Measurements from ENCODE around the gene NUDCD2.

Gene NUDCD2

DNA sequence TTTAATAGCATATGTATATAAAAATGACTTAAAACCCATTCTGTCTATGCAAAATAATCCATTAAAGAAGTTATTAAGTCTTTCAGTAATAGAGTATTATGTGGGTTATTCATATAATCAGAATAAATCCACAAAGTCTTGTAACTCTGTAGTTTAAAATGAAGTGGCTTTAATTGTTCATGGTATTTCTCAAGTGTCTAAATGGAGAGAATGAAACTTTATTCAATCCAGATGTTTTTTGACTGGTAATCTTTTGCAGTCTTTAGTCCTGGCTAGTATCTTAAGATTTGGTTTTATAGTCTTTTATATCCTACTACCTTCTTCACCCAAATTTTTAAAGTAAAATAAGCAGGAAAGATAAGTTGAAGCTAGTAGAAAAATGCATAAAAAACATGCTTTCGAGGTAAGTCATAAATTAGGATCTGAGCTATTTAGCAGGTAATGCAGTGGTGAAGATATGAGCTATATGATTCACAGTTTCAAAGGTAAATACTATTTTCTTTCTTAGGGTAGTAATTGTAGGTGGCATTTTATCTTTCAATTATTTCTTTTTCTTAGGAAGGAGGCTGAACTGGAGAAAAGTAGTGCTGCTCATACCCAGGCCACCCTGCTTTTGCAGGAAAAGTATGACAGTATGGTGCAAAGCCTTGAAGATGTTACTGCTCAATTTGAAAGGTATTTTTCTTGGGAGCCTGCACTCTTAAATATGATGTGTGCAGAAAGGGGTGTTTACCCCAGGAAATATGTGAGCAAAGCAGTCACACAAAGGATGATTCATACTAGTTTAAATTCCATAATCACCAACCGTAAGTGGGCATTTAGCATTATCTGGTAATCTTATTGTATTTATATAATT lies 18.5 kb upstream of the NUDCD2 start:
- no peak overlapping the region for H3K23ac ChIP-seq (ENCODE audit: low read length in 2 of 2)
- no peak overlapping the region for H2BK15ac ChIP-seq (ENCODE audit: low read depth, poor library complexity, severe bottlenecking)
- no peak overlapping the region for H4K91ac ChIP-seq (ENCODE audit: low read length)
- H2AK5ac ChIP-seq (ENCODE audit: low read length, severe bottlenecking): no peak overlapping the region
- no peak overlapping the region for H2BK12ac ChIP-seq (ENCODE audit: low read length in 2 of 2)
- peaks cover 0 to 4% of the 10 kb centered on the region in 2 experiments for H3K36me3 ChIP-seq (ENCODE audit: control insufficient read depth in 1 of 2, insufficient read depth in 2 of 2, low read depth in 1 of 2, low read length in 2 of 2)
- H2BK5ac ChIP-seq (ENCODE audit: low read depth, low read length, poor library complexity, severe bottlenecking): no peak overlapping the region
- no peak overlapping the region for H3K4me3 ChIP-seq (ENCODE audit: insufficient read depth in 1 of 2, low read depth in 1 of 2, low read length in 2 of 2)
- no peak overlapping the region for H2BK120ac ChIP-seq (ENCODE audit: low read depth, low read length)
- no peak overlapping the region for H3K9ac ChIP-seq (ENCODE audit: low read length)
- H3K79me1 ChIP-seq (replicated peaks; ENCODE audit: low read length, poor library complexity, severe bottlenecking): no peaks in the 10 kb centered on the region
- no peak overlapping the region for H3K27ac ChIP-seq (ENCODE audit: low read length, poor library complexity, severe bottlenecking)
- H3K18ac ChIP-seq (ENCODE audit: low read depth in 1 of 2, low read length in 2 of 2): no peak overlapping the region
- H3K27me3 ChIP-seq (ENCODE audit: control insufficient read depth in 1 of 2, insufficient read depth in 1 of 2, low read length in 2 of 2): no peaks in the 10 kb centered on the region
- H3K9me3 ChIP-seq (ENCODE audit: control insufficient read depth, low read length): no peaks in the 10 kb centered on the region
- H3K4ac ChIP-seq (ENCODE audit: low read depth in 1 of 2, low read length in 2 of 2): no peak overlapping the region
- no peak overlapping the region for H2AFZ ChIP-seq (ENCODE audit: low read depth, low read length)
- WGBS: 94% methylated on average over 1 of the region's 2 CpGs
- no peak for DNase-seq
- H4K8ac ChIP-seq (ENCODE audit: low read length): no peak overlapping the region
- H3K4me2 ChIP-seq (ENCODE audit: low read length, poor library complexity, severe bottlenecking): peak overlapping the region; percentile 22
- peaks cover 1% of the 10 kb centered on the region for H3K4me1 ChIP-seq (ENCODE audit: control insufficient read depth, insufficient read depth, low read depth, low read length)
- no peak overlapping the region for H3K14ac ChIP-seq (ENCODE audit: low read length in 2 of 2)

DNA sequence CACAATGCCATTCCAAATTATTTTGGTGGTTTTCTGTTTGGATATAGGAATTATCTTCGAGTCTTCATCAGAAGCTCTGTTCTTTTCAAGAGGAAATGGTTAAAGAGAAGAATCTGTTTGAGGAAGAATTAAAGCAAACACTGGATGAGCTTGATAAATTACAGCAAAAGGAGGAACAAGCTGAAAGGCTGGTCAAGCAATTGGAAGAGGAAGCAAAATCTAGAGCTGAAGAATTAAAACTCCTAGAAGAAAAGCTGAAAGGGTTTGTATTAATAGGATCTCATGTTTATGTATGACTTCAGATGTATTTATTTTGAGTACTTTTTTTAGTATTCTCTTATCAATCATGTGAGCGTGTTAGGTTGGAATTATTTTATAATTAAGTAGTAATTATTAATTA lies 15.5 kb upstream of the NUDCD2 start:
- Histone ChIP-seq H4K8ac (ENCODE audit: low read length) (no peak overlapping the region), H3K9me3 (ENCODE audit: control insufficient read depth, low read length) (no peaks in the 10 kb centered on the region), H3K4me1 (ENCODE audit: control insufficient read depth, insufficient read depth, low read depth, low read length) (peaks cover 1% of the 10 kb centered on the region), H3K27me3 (ENCODE audit: control insufficient read depth in 1 of 2, insufficient read depth in 1 of 2, low read length in 2 of 2) (no peaks in the 10 kb centered on the region), H2AK5ac (ENCODE audit: low read length, severe bottlenecking) (no peak overlapping the region), H3K27ac (ENCODE audit: low read length, poor library complexity, severe bottlenecking) (no peak overlapping the region), H4K91ac (ENCODE audit: low read length) (no peak overlapping the region), H2BK120ac (ENCODE audit: low read depth, low read length) (no peak overlapping the region), H3K4ac (ENCODE audit: low read depth in 1 of 2, low read length in 2 of 2) (no peak overlapping the region), H3K79me1 (replicated peaks; ENCODE audit: low read length, poor library complexity, severe bottlenecking) (no peaks in the 10 kb centered on the region), H3K4me2 (ENCODE audit: low read length, poor library complexity, severe bottlenecking) (no peak overlapping the region), H2AFZ (ENCODE audit: low read depth, low read length) (no peak overlapping the region), H2BK15ac (ENCODE audit: low read depth, poor library complexity, severe bottlenecking) (no peak overlapping the region), H3K18ac (ENCODE audit: low read depth in 1 of 2, low read length in 2 of 2) (no peak overlapping the region), H3K9ac (ENCODE audit: low read length) (no peak overlapping the region), H3K36me3 (ENCODE audit: control insufficient read depth in 1 of 2, insufficient read depth in 2 of 2, low read depth in 1 of 2, low read length in 2 of 2) (peaks cover 0 to 7% of the 10 kb centered on the region in 2 experiments), H3K14ac (ENCODE audit: low read length in 2 of 2) (no peak overlapping the region), H2BK5ac (ENCODE audit: low read depth, low read length, poor library complexity, severe bottlenecking) (no peak overlapping the region), H3K23ac (ENCODE audit: low read length in 2 of 2) (no peak overlapping the region), H3K4me3 (ENCODE audit: insufficient read depth in 1 of 2, low read depth in 1 of 2, low read length in 2 of 2) (no peak overlapping the region), H2BK12ac (ENCODE audit: low read length in 2 of 2) (no peak overlapping the region)
- no peak for DNase-seq
- 90% methylated on average over 1 of the region's 2 CpGs for WGBS

DNA sequence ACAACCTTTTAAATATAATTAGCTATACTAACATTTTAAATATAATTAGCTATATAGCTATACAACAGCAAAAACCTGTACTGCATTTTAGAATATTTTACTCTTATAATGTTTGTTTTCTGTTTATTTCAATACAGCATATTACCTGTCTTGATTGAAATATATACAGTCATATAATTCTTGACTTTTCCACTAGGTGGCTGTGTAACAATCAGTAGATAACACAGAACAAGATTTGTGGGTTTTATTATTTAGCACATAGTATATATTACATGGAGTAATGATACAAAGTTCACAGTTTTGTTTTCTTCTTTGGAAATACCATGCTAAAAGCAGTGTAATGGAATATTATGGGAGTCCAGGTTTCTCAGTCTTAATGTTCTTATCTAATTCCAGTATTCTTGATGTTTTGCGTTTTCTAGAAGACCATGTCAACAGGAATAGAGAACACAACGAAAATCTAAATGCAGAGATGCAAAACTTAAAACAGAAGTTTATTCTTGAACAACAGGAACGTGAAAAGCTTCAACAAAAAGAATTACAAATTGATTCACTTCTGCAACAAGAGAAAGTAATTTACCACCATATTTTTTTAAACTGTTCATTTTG lies 13.8 kb upstream of the NUDCD2 start:
- Histone ChIP-seq H3K18ac (ENCODE audit: low read depth in 1 of 2, low read length in 2 of 2) (no peak overlapping the region), H4K8ac (ENCODE audit: low read length) (no peak overlapping the region), H2AK5ac (ENCODE audit: low read length, severe bottlenecking) (no peak overlapping the region), H2BK5ac (ENCODE audit: low read depth, low read length, poor library complexity, severe bottlenecking) (no peak overlapping the region), H3K23ac (ENCODE audit: low read length in 2 of 2) (no peak overlapping the region), H3K4ac (ENCODE audit: low read depth in 1 of 2, low read length in 2 of 2) (no peak overlapping the region), H3K79me1 (replicated peaks; ENCODE audit: low read length, poor library complexity, severe bottlenecking) (peaks cover 1% of the 10 kb centered on the region), H3K4me2 (ENCODE audit: low read length, poor library complexity, severe bottlenecking) (no peak overlapping the region), H3K4me1 (ENCODE audit: control insufficient read depth, insufficient read depth, low read depth, low read length) (no peaks in the 10 kb centered on the region), H2BK120ac (ENCODE audit: low read depth, low read length) (no peak overlapping the region), H3K36me3 (ENCODE audit: control insufficient read depth in 1 of 2, insufficient read depth in 2 of 2, low read depth in 1 of 2, low read length in 2 of 2) (peaks cover 0 to 7% of the 10 kb centered on the region in 2 experiments), H3K27ac (ENCODE audit: low read length, poor library complexity, severe bottlenecking) (no peak overlapping the region), H2AFZ (ENCODE audit: low read depth, low read length) (no peak overlapping the region), H3K9me3 (ENCODE audit: control insufficient read depth, low read length) (no peaks in the 10 kb centered on the region), H2BK12ac (ENCODE audit: low read length in 2 of 2) (no peak overlapping the region), H3K14ac (ENCODE audit: low read length in 2 of 2) (no peak overlapping the region), H3K9ac (ENCODE audit: low read length) (no peak overlapping the region), H3K27me3 (ENCODE audit: control insufficient read depth in 1 of 2, insufficient read depth in 1 of 2, low read length in 2 of 2) (no peaks in the 10 kb centered on the region), H3K4me3 (ENCODE audit: insufficient read depth in 1 of 2, low read depth in 1 of 2, low read length in 2 of 2) (no peak overlapping the region), H2BK15ac (ENCODE audit: low read depth, poor library complexity, severe bottlenecking) (no peak overlapping the region), H4K91ac (ENCODE audit: low read length) (no peak overlapping the region)
- WGBS: 96% methylated on average over 3 of the region's 3 CpGs
- peak; percentile 38 for DNase-seq

DNA sequence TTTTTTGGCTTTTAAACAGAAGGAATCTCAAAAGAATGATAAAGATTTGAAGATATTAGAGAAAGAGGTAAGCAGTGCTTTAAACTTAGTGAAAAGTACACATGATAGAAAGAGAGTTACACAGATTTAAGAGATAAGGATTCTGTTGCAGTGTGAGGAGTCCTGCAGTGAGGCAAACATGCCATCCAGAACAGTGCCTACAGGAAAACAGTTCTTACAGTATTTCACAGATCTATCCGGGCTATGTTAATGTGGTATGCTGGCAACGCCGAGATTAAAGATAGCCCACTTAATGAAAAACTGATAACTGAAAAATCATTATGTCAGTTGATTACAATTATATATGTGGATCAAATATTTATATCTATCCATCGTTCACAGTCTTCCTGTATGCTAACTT lies 7.8 kb upstream of the NUDCD2 start:
- Histone ChIP-seq H3K27ac (ENCODE audit: low read length, poor library complexity, severe bottlenecking) (no peak overlapping the region), H3K79me1 (replicated peaks; ENCODE audit: low read length, poor library complexity, severe bottlenecking) (peaks cover 16% of the 10 kb centered on the region), H3K9me3 (ENCODE audit: control insufficient read depth, low read length) (no peaks in the 10 kb centered on the region), H4K8ac (ENCODE audit: low read length) (no peak overlapping the region), H3K4ac (ENCODE audit: low read depth in 1 of 2, low read length in 2 of 2) (no peak overlapping the region), H3K4me2 (ENCODE audit: low read length, poor library complexity, severe bottlenecking) (no peak overlapping the region), H2BK12ac (ENCODE audit: low read length in 2 of 2) (no peak overlapping the region), H4K91ac (ENCODE audit: low read length) (no peak overlapping the region), H2BK5ac (ENCODE audit: low read depth, low read length, poor library complexity, severe bottlenecking) (no peak overlapping the region), H3K36me3 (ENCODE audit: control insufficient read depth in 1 of 2, insufficient read depth in 2 of 2, low read depth in 1 of 2, low read length in 2 of 2) (peaks cover 0 to 2% of the 10 kb centered on the region in 2 experiments), H3K9ac (ENCODE audit: low read length) (peak overlapping the region; percentile 21), H3K18ac (ENCODE audit: low read depth in 1 of 2, low read length in 2 of 2) (no peak overlapping the region), H3K4me1 (ENCODE audit: control insufficient read depth, insufficient read depth, low read depth, low read length) (no peaks in the 10 kb centered on the region), H3K14ac (ENCODE audit: low read length in 2 of 2) (no peak overlapping the region), H3K23ac (ENCODE audit: low read length in 2 of 2) (no peak overlapping the region), H3K4me3 (ENCODE audit: insufficient read depth in 1 of 2, low read depth in 1 of 2, low read length in 2 of 2) (no peak overlapping the region), H2BK120ac (ENCODE audit: low read depth, low read length) (no peak overlapping the region), H2AK5ac (ENCODE audit: low read length, severe bottlenecking) (no peak overlapping the region), H3K27me3 (ENCODE audit: control insufficient read depth in 1 of 2, insufficient read depth in 1 of 2, low read length in 2 of 2) (no peaks in the 10 kb centered on the region), H2BK15ac (ENCODE audit: low read depth, poor library complexity, severe bottlenecking) (no peak overlapping the region), H2AFZ (ENCODE audit: low read depth, low read length) (no peak overlapping the region)
- DNase-seq: no peak
- WGBS: no CpG with 5 or more reads among the region's 4 CpGs
